DND-41 (cell line): ENCODE measurements around the gene ATIC.

Experiments
- EZH2 ChIP-seq: IDR thresholded peaks from 3 replicates; pipeline ENCODE4 v1.6.1; 2012; ENCODE audit warnings: borderline replicate concordance, low read depth, mild to moderate bottlenecking, moderate library complexity, low read length, inconsistent platforms; ENCODE audit not compliant: severe bottlenecking
- TF ChIP-seq, protein P1 (sequence below): IDR thresholded peaks from 2 replicates; pipeline ENCODE4 v1.5.1; 2012; ENCODE audit warnings: borderline replicate concordance, low read length, moderate library complexity, mild to moderate bottlenecking; ENCODE audit not compliant: poor library complexity, severe bottlenecking; ENCODE audit errors: extremely low read depth

DNA sequence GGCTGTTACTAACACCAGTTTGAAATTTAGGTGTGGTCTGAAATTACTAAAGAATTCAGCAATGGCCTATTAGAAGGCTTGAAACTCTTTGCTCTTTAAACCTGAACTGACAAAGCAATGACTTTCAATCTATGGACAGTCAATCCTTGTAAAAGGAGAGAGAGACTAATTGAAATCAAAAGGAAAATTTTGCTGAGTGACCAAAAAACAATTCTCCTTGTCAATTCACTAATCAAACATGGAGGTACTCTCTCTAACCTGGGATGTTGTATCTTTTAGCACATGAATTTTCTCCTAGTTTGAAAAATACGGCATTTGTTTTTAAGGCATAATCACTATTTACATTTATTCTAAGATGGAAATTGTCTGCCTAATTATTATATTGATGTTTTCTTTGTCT, 49.6 kb upstream of the ATIC start:
- no peak for TF ChIP-seq EZH2
- TF ChIP-seq, protein P1, sequence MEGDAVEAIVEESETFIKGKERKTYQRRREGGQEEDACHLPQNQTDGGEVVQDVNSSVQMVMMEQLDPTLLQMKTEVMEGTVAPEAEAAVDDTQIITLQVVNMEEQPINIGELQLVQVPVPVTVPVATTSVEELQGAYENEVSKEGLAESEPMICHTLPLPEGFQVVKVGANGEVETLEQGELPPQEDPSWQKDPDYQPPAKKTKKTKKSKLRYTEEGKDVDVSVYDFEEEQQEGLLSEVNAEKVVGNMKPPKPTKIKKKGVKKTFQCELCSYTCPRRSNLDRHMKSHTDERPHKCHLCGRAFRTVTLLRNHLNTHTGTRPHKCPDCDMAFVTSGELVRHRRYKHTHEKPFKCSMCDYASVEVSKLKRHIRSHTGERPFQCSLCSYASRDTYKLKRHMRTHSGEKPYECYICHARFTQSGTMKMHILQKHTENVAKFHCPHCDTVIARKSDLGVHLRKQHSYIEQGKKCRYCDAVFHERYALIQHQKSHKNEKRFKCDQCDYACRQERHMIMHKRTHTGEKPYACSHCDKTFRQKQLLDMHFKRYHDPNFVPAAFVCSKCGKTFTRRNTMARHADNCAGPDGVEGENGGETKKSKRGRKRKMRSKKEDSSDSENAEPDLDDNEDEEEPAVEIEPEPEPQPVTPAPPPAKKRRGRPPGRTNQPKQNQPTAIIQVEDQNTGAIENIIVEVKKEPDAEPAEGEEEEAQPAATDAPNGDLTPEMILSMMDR: no peak
